ENCODE measurements around the gene CPT1B. TPM values are rescaled to one million over a fixed set of nuclear protein-coding genes. Genes with fewer than 3 reads are reported as not detected.

CPT1B gene
- total RNA-seq, 4 donors from 2014 or later: 0.51 to 10.4 (median 7.2) TPM; not detected in 1

DNA sequence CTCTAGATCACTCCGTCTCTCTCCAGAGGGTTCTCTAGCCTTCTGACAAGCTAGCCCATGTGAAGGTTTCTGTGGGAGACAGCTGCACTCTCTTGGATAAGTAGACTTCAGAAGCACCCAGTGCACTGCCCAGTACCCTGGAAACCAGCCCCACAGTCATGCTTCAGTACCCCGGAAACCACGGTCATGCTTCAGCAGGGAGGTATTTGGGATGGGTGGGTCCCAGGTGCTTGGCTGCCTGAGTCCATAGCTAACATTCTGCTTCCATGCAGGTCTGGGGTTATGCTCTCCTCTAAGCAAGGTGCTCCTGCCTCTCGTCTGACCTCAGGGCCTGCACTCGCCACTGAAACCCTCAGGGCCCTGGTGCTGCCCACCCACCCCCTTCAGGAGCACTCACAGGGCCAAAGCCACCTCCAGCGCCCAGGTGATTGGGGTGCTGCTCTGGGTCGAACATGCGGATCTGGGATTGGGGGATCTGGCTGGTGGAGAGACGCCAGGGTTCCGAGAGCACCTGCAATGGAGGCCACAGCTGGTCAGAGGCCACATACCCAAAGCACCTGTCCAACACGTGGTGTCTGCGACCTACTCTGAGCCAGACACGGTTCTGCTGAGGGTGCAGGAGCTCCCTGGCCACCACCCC is 8.2 kb downstream of the CPT1B start:
- Histone ChIP-seq H3K4me1 (no peaks in the 10 kb centered on the region), H3K36me3 (no peaks in the 10 kb centered on the region), H3K27ac (no peak overlapping the region), H3K9me3 (no peaks in the 10 kb centered on the region), H3K4me3 (no peak overlapping the region), H3K27me3 (no peaks in the 10 kb centered on the region)
- intact Hi-C loops (cut with DNase I; ENCODE audit: low total_unique reads): no loop called here
- TF ChIP-seq, protein P1, sequence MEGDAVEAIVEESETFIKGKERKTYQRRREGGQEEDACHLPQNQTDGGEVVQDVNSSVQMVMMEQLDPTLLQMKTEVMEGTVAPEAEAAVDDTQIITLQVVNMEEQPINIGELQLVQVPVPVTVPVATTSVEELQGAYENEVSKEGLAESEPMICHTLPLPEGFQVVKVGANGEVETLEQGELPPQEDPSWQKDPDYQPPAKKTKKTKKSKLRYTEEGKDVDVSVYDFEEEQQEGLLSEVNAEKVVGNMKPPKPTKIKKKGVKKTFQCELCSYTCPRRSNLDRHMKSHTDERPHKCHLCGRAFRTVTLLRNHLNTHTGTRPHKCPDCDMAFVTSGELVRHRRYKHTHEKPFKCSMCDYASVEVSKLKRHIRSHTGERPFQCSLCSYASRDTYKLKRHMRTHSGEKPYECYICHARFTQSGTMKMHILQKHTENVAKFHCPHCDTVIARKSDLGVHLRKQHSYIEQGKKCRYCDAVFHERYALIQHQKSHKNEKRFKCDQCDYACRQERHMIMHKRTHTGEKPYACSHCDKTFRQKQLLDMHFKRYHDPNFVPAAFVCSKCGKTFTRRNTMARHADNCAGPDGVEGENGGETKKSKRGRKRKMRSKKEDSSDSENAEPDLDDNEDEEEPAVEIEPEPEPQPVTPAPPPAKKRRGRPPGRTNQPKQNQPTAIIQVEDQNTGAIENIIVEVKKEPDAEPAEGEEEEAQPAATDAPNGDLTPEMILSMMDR (IDR thresholded peaks at IDR 0.05): no peak
- no peak for TF ChIP-seq POLR2A (IDR thresholded peaks at IDR 0.05)
- no peak for DNase-seq

DNA sequence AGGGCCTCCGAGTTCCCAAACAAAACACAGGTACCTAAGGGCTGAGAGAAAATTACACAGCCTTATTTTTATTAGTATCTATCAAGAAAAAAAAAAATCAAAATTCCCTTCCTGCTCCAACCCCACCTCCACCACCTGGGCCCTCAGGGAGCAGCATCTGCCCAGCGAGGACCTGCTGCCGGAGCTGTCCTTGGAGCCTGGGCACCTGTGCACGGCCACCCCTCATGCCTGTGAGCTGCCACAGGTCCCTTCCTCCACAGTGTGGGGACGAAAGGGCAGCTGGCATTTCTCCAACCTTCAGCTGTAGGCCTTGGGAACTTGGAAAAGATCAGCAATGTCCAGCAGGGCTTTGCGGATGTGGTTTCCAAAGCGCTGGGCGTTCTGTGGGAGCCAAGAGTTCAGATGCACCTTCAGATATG is 9.2 kb downstream of the CPT1B start:
- Histone ChIP-seq H3K27me3 (no peaks in the 10 kb centered on the region), H3K36me3 (no peaks in the 10 kb centered on the region), H3K9me3 (no peaks in the 10 kb centered on the region), H3K4me1 (no peaks in the 10 kb centered on the region), H3K27ac (no peak overlapping the region), H3K4me3 (no peak overlapping the region)
- intact Hi-C loops (cut with DNase I; ENCODE audit: low total_unique reads): no loop called here
- no peak for TF ChIP-seq POLR2A (IDR thresholded peaks at IDR 0.05)
- TF ChIP-seq, protein P1 (IDR thresholded peaks at IDR 0.05): no peak
- DNase-seq: no peak

DNA sequence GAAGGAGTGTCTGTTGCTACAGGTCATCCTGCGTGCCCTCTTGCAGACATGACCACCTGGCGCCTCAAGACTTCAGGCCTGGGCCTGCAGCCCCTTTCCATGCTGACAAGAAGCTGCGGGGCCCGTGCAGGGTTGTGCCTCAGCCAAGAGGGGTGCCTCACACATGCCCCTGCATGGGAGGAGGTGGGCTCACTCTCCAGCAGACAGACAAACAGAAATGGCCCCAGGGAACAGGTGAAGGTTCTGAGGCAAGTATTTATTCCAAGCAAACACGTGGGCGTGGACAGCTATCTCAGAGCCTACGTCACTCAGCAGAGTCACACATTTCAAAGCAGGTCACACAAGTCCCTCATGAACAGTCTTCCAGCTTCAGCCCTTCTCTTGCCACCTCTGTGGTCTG is 9.6 kb downstream of the CPT1B start:
- no peak for DNase-seq
- Histone ChIP-seq H3K36me3 (no peaks in the 10 kb centered on the region), H3K27ac (no peak overlapping the region)

DNA sequence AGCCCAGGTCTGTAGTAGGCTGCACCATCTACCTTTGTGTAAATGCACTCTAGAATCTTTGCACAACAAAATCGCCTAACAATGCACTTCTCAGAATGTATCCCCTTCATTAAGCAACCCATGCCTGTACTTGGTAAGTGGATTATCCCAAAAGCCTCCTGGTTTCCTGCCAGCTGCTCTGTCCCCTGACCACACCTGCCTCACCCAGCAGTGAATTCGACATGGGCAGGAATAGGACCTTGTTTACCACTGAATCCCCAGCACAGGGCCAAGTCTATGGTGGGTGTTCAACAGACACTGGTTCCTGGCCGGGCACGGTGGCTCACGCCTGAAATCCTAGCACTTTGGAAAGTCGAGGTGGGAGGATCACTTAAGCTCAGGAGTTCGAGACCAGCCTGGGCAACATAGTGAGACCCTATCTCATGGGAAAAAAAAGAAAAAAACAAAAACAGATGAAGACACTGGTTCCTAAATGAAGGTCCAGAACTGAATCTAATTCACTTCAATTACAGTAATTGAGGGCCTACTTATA is 10.4 kb downstream of the CPT1B start:
- H3K4me1 ChIP-seq: no peaks in the 10 kb centered on the region
- intact Hi-C loops (cut with DNase I; ENCODE audit: low total_unique reads): no loop called here
- no peak overlapping the region for H3K4me3 ChIP-seq
- H3K27ac ChIP-seq: no peak overlapping the region
- no peaks in the 10 kb centered on the region for H3K36me3 ChIP-seq
- DNase-seq: no peak
- TF ChIP-seq POLR2A (IDR thresholded peaks at IDR 0.05): no peak
- TF ChIP-seq, protein P1 (IDR thresholded peaks at IDR 0.05): no peak
- no peaks in the 10 kb centered on the region for H3K27me3 ChIP-seq
- no peaks in the 10 kb centered on the region for H3K9me3 ChIP-seq

More for the DNA sequence above, 9.6 kb downstream of the CPT1B start:
- no peaks in the 10 kb centered on the region for H3K9me3 ChIP-seq
- intact Hi-C loops (cut with DNase I; ENCODE audit: low total_unique reads): no loop called here
- TF ChIP-seq, protein P1 (IDR thresholded peaks at IDR 0.05): no peak
- TF ChIP-seq POLR2A (IDR thresholded peaks at IDR 0.05): no peak
- no peak overlapping the region for H3K4me3 ChIP-seq
- H3K27me3 ChIP-seq: no peaks in the 10 kb centered on the region
- H3K4me1 ChIP-seq: no peaks in the 10 kb centered on the region

DNA sequence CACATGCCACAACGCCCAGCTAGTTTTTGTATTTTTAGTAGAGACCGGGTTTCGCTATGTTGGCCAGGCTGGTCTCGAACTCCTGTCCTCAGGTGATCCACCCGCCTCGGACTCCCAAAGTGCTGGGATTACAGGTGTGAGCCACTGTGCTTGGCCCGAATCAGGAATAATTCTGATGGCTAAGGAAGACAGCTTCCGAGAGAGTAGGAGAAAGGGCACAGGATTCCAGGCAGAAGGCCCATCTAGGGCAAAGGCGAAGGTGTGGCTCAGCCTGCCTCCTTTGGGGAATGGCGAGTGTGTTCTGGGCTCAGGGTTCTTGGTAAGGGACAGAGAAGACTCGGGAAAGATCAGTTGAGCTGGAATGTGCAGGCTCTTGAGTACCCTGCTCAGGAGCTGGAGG is 13.9 kb downstream of the CPT1B start:
- Histone ChIP-seq H3K27ac (no peak overlapping the region), H3K4me1 (no peaks in the 10 kb centered on the region), H3K9me3 (no peaks in the 10 kb centered on the region), H3K27me3 (no peaks in the 10 kb centered on the region), H3K4me3 (no peak overlapping the region), H3K36me3 (no peaks in the 10 kb centered on the region)
- DNase-seq: no peak
- TF ChIP-seq POLR2A (IDR thresholded peaks at IDR 0.05): no peak
- TF ChIP-seq, protein P1 (IDR thresholded peaks at IDR 0.05): no peak
- intact Hi-C loops (cut with DNase I; ENCODE audit: low total_unique reads): no loop called here

All from uterus (tissue), 4 donors.